DMS53 treated with DMSO at 0.1 percent for 48 hours (cell line): Measurements from ENCODE around the gene UFSP2.

Experiments
- DNase-seq: peaks from one replicate; lab custom pipeline; 2025; ENCODE audit not compliant: unreplicated experiment; lab: John Stamatoyannopoulos, UW

The UFSP2 gene, protein sequence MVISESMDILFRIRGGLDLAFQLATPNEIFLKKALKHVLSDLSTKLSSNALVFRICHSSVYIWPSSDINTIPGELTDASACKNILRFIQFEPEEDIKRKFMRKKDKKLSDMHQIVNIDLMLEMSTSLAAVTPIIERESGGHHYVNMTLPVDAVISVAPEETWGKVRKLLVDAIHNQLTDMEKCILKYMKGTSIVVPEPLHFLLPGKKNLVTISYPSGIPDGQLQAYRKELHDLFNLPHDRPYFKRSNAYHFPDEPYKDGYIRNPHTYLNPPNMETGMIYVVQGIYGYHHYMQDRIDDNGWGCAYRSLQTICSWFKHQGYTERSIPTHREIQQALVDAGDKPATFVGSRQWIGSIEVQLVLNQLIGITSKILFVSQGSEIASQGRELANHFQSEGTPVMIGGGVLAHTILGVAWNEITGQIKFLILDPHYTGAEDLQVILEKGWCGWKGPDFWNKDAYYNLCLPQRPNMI

DNA sequence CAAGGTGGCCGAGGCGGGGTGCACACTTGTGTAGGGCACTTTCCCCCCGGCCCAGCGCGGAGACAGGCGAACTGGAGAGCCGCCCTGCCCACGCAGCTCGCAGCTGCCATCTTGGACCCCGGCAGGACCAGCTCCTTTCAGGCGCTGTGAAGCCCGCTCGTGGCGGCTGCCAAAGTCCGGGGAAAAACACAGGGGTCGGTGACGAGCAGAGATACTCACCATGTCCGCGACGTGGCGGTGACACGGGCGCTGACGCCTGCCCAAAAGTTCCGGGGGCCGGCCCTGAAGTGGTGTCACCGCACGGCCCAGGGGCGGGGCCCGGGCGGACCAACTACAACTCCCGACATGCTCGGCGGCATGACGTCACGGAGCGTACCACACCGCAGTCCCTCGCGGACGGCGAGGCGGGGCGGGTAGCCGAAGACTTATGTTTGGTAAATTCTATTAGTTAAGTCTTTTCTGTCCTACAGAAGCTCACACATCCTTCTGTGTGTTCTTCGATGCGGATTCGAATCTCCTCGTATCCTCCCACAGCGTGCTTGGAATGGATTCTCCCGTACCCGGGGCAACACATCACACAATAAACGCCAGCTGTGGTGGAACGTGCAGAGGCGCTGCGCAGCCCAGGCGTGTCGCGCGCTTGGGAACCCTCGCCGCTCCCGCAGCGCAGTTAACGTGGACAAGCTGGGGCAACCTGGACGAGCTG, at the start of gene UFSP2:
Gene UFSP2 (minus strand): TSS at position 318 of the 706 bp plus-strand sequence. CDS start 96 bp downstream, at position 222.
- DNase-seq = peak; percentile 60

DNA sequence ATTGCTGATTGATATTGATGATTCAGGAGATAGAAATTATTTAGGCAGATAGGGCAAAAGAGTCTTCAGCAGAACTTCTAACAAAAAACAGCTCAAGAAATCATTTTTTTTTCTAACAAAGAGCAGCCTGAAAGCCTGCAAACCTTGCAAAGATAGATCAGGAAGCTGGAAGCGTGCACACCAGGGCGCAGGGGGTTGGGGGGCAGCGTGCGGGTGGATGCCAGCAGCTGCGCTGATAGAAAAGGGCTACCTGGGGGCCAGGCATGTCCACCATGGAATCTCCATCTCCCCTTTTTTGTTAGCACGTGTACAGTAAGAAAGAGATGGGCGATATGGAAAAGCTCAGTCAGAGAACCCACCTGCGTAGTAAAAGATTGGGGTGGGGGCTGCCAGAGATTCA, 47.5 kb upstream of the UFSP2 start:
- DNase-seq = no peak

DNA sequence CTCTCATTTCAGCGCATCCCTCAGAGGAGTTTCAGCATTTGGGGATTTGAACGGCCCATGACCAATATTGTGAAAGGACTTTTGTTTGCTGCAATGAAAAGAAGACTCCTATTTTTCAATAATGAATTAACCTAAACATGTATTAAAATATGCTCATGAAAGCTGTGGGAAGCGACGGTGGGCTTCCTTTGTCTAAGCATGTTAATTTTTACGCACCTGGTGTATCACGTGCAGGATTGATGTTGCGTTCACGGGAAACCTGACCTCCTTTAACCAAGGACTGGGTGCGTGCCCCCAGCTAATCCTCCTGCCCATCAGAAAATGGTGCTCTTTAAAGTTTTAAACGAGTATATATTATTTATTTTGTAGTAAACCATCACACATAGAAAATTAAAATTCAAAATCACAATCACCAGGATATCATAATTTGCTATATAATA, 46.4 kb upstream of the UFSP2 start:
- no peak for DNase-seq

DNA sequence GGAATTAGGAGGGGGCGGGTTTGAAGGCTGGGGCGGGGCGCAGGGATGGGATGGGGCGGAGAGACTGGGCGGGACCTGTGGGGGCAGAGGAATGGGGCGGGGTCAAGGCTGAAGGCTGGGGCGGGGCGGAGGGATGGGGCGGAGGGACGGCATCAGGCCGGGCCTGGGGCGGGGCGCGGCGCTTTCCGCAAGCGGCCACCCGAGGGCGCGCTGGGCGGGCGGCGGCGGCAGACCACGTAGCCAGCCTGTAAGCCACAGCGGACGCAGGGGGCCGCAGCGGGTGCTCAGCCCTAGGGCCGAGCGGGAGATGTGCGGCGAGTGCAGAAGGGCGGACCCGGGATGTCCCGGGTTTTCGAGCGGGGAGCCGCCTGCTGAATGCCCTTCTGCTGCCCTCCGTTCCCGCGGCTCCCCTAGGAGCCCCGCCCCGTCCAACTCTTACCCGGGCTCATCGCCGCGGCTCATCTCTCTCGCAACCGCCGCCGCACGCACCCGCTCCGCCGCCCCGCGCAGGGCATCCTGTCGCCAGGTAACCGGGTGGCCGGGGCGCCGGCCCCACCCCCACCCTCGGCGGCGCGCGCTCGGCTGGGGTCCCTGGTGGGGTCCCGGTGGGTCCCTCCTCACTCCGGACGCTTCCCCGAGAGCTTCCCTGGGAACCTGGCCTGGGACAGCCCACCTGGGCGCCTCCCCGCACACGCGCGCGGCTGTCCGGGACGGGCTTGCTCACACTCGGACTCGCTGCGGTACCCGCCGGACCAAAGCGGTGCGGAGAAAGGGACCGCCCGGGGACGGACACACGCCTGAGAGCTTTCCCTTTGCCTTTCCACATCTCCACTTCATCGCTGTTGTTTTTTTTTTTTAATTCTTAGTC, 45.7 kb upstream of the UFSP2 start, which contains the start of gene CCDC110:
Gene CCDC110 (minus strand): TSS at position 499 of the 868 bp plus-strand sequence. CDS start 50 bp downstream, at position 449.
- peak; percentile 42 for DNase-seq

DNA sequence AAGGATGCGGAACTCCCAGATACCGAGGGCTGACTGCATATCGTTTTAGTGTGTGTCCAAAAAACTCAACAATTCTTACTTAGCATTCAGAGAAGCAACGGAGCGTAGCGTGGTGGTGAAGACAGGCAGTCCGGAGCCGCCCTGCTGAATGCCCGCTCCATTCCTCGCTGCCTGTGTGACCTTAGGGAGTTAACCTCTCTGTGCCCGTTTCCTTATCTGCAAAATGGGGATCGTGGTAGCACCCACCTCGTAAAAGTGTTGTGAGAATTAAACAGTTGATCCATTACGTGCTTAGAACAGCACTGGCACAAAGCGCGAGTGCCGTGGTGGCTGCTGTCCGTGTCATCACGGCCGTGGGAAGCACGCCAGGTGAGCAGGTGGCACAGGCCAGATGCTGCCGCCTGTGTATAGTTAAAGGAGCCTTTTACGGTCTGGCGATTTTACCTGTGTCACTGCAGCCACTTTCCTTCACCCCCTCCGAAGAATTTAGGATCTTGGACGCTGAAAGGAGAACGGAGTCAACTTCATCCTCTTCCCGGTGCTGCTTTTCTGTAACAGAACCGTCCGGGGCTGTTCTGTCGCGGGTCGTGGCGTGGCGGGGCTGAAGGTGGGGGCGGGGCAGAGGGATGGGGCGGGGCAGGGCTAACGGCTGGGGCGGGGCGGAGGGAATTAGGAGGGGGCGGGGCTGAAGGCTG, 44.9 kb upstream of the UFSP2 start:
- peak; percentile 63 for DNase-seq

DNA sequence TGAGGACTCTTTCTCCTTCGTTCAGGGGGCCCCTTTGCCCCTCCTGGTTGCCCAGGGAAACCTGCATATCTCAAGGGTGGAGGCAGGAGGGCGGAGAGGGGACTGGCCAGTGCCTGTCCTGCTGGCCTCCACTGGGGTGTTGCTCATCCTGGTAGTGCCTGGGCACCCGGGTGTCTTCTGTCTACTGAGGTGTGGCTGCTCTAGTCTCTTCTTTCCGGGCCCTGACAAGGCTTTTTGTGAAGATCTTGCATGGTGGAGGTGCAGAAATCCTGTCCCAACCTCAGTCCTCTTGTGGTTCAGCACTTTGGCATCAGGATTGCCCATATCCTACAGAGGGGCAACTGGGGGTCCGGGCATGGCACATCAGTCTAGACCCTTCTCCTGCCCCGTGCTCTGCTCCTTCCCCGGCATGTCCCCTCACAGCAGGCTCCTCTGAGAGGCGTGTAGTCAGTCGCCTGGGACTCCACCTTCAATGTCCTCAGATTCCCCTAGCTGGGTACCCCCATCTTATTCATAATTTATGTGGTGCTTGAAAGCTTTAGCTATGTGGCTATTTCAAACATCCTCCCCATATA, 43.9 kb upstream of the UFSP2 start:
- no peak for DNase-seq

DNA sequence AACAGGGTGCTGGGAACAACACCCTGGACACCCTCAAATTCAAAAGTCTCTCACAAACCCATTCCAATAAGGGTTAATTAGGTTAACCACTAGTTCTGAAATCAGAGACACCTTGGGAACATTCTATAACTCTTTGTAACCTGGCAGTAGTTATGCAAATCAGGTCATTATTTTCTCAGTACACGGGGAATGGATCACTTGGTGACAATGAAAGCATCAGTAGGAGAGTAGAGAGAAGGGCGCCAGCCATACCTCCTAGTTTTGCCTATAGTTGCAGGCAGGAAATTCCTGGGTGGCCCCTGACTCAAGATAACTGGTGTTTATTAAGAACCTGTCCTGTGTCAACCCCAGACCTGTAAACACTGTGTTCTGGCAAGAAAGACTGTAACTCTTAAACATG, 43.2 kb upstream of the UFSP2 start:
- no peak for DNase-seq

DNA sequence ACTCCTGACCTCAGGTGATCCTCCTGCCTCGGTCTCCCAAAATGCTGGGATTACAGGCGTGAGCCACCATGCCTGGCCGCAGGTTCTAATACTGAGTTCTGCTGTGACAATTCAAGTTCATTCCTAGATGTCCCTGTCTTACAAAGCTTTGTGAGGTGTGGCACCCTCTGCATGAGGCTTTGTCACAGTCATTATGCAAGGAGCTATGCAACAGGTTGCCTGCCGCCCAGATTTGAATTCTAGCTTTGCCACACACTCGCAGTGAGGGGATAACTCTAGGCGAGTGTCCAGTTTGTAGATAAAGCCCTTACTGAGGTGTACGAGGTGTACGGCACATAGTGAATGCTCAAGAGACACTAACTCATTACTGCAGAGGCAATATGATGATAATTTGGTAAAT, 42.2 kb upstream of the UFSP2 start:
- no peak for DNase-seq

DNA sequence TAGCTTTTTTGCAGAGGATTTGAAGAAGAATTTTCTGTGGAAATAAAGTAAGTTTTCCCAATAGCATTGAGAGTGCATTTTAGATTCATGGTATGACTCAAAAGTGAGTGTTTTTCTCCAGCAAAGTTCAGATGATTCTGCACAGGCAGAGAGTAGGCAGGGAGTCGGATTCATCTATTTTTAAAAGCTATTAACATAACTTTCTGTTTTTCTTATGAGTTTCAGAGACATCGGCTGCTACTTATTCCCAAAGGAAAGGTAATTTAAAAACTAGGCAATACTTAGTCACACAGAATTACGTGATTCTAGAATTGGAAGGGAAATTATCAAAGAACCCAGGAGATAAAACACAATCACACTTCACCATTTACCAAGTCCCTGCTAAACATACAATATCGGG, 41.3 kb upstream of the UFSP2 start:
- DNase-seq = no peak

DNA sequence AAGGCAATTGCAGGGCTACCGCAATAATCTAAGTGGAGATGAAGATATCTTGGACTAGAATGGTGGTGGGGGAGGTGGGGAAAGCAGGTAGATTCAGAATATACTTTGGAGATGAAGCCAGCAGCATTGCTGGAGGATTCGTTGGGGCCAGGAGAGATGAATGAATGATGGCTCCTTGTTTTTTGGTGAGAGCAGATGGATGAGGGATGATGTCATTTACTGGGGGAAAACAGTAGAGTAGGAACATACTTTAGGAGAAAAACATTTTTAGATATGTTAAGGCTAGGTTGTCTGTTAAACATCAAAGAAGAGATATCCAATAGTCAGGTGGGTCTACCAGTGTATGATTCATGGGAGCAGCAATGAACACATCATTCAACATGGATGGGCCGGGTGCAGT, 39.9 kb upstream of the UFSP2 start:
- DNase-seq = no peak

DNA sequence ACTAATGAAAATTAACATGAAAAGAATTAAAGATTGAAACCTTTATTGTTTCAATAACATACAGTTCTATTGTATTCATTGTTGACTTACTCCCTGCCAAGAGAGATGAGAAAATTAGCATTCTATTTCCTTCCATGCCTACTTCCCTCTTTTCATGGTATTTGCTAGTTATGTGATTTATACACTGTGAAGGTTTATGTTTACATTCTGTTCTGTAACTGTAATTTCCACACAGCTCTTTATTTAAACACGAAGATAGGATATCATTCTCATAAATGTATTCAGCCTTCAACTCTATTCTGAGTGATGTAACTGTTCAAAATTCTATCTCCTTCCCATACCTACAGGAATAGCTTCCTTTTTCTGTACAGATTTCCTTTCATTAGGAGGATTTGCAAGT, 39.1 kb upstream of the UFSP2 start:
- no peak for DNase-seq

DNA sequence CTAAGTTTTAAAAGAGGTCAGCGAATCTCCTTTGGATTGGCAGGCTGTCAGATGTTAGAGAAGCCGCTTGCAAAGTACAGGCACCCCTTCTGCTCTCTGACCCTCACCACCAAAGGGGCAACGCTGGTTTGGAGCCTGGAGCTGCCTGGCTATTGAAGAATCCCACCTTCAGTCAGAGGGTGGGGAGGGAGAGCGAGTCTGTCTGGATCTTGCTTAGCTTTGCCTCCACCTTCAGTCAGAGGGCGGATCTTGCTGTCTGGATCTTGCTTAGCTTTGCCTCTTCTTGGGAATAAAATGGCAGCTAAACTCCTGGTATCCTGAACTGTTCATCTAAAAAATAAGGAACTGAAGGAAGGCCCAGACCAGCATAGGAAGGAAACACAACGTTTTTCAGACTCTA, 38.4 kb upstream of the UFSP2 start:
- no peak for DNase-seq

DNA sequence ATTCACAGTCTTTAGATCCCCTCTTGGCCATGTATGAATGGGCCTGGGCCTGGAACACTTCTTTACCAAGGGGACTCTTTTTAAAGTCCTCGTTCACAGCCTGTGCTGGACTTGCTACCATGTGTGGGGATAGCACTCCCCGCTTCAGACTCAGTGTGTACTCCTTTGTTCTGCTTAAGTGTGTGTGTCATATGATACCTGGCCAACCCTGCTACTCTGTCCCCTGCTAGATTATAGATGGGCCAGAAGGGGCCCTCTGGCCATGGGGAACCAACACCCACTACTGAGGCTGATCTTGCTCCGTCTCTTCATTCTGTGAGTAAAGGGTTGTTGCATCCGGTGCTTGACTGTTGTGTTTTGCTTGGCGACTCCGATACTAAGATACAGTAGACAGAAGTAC, 37.8 kb upstream of the UFSP2 start:
- DNase-seq = no peak

DNA sequence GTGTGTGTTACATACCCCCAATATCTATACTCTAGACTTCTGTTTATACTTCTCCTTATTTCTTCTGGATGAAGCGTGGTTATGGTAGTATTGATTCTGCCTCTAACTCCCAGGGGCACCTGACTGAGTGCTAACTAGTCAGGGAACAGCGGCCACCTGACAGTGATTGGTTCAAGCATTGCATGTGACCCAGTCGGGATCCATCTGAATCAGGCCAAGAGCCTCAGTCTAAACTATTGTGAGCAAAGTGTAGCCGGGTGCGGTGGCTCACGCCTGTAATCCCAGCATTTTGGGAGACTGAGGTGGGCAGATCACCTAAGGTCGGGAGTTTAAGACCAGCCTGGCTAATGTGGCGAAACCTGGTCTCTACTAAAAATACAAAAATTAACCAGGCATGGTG, 35.8 kb upstream of the UFSP2 start:
- no peak for DNase-seq

DNA sequence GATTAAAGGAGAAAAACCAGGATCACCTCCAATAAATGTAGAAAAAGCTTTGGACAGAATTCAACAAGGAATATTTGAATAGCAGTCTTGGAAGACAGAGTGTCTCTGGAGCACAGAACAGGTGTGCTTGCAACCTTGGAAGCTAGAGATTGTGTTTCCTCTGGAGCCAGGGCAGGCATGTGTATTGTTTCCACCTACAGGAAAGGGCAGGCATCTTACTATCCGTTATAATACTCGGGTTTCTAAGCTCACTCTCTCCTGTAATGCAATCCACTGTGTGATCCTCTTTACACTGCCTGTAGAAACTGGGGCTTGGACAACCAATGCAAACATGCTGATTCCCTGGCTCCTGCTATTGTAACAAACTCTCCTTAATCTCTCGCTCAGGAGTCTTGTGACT, 31.4 kb upstream of the UFSP2 start:
- peak; percentile 44 for DNase-seq

DNA sequence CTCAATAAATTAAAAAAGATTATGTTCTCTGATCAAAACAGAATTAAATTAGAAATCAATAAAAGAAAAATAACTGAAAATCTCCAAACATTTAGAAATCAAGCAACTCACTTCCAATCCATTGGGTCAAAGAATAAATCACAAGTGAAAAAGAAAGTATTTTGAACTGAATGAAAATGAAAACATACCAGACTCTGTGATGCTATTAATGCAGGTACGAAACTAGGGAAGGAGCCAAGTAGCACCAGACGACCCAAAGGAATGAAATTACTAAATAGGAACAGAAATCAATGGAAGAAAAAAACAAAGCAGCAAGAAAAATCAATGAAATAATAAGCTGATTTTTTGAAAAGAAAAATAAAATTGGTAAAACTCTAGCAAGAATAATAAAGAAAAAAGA, 30.4 kb upstream of the UFSP2 start:
- no peak for DNase-seq

DNA sequence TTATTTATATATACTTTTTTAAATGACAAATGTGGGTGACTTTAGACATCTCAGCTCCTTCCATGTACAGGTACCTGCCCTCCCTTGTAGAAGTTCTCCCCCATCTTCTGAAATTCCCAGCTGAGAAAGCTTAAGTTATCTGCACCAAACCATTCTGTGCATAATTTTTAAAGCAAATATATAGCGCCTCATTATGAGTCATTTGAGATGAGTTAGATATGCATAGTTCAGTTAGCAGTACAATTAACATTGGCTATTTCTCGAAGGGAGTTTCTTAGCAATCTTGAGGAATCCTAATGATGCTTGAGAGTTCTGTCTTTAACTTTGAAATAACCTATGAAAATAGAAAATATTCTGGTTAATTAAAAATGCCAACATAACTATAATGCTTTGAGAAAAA, 19.4 kb upstream of the UFSP2 start:
- DNase-seq = no peak

DNA sequence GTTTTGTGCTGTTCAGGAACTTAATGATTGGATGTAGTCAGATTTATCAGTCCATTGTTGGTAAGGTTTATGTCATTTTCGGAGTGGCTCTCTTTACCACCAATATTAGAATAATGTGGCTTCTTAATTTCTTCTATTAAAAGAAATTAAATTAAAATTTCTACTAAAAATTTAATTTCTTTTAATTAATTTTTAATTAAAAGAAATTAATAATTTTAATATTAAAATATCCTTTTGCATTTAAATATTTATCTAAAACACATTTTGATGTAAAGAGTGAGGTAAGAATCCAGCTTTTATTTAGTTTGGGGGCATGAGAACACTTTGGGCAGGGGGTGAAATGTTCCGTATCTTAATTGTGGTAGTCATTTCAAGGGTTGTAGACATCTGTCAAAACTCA, 15.7 kb upstream of the UFSP2 start:
- DNase-seq = no peak

DNA sequence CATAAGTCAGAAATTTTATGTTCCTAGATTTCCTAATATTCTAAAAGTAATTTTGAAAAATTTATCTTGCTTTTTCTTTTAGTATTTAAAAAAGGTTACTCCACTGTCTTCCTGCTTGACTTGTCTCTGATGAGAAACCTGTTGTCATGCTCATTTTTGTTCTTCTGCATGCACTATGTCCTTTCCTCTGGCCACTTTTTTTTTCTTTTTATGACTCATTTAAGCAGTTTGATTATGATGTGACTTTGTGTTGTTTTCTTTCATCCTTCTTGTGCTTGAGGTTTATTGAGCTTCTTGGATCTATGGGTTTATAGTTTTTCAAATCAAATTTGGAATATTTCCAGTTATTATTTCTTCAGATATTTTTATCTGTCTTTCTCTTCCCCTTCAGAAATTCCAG, 12.0 kb upstream of the UFSP2 start:
- DNase-seq = no peak

DNA sequence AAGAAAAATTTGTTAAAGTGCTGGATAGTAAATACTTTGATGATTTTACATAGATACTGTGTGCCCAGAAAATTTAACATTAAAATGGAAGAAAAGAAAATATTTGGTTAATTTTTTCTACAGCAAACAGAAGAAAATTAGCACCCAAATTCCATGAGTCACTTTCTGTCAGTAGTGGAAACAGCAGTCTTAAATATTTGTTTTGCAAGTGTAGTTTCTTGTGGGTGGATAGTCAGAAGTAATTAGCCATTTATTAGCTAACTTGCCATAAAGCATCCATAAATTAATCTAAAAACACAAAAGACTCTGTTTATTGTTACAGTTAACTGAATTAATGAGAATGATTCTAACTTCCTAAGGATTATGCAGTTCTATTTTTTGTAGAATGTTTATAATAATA, 9.7 kb upstream of the UFSP2 start:
- DNase-seq = no peak
